SK-N-SH (cell line): ENCODE measurements around the gene ABHD17C.

Experiments
- CHD2 ChIP-seq: fragments of 150-350 bp; IDR thresholded peaks from 2 replicates; pipeline ENCODE4 v1.6.1; 2018; ENCODE audit warnings: low read length; ENCODE audit not compliant: partially characterized antibody
- CTCF ChIP-seq: fragments of 200-600 bp; sonication (generic); IDR thresholded peaks from 2 replicates; pipeline ENCODE4 v1.6.1; 2017; ENCODE audit warnings: antibody characterized with exemption, mild to moderate bottlenecking, moderate library complexity
- EZH2phosphoT487 ChIP-seq: fragments of 200-600 bp; sonication (generic); IDR thresholded peaks from 2 replicates; pipeline ENCODE4 v1.6.1; 2017; ENCODE audit warnings: low read depth, mixed run types, mild to moderate bottlenecking, antibody characterized with exemption, moderate library complexity, borderline replicate concordance
- GABPA ChIP-seq: IDR thresholded peaks from 2 replicates; pipeline ENCODE4 v1.4.0; 2012; ENCODE audit warnings: low read depth, mild to moderate bottlenecking
- POLR2AphosphoS5 ChIP-seq: IDR thresholded peaks from 2 replicates; pipeline ENCODE4 v1.6.1; 2012; ENCODE audit warnings: low read depth, low read length
- RAD21 ChIP-seq: IDR thresholded peaks from 2 replicates; pipeline ENCODE4 v1.6.1; 2012; ENCODE audit warnings: mild to moderate bottlenecking, low read length
- RFX5 ChIP-seq: IDR thresholded peaks from 2 replicates; pipeline ENCODE4 v1.6.1; 2012; ENCODE audit warnings: mild to moderate bottlenecking, improper control_type of control experiment, low read length
- RXRA ChIP-seq: IDR thresholded peaks from 2 replicates; pipeline ENCODE4 v1.4.0; 2012; ENCODE audit warnings: low read depth, mild to moderate bottlenecking, borderline replicate concordance
- SMC3 ChIP-seq: IDR thresholded peaks from 2 replicates; pipeline ENCODE4 v1.6.1; 2012; ENCODE audit warnings: low read depth, low read length, improper control_type of control experiment
- TAF1 ChIP-seq: IDR thresholded peaks from 2 replicates; pipeline ENCODE4 v1.6.1; 2012; ENCODE audit warnings: low read depth, mild to moderate bottlenecking, low read length, moderate library complexity, borderline replicate concordance
- TEAD4 ChIP-seq: IDR thresholded peaks from 2 replicates; pipeline ENCODE4 v1.4.0; 2012; ENCODE audit warnings: mild to moderate bottlenecking, borderline replicate concordance; ENCODE audit not compliant: insufficient read depth
- ZBTB33 ChIP-seq: IDR thresholded peaks from 2 replicates; pipeline ENCODE4 v1.4.0; 2012; ENCODE audit warnings: low read depth, borderline replicate concordance
- TF ChIP-seq, protein P1 (sequence below): IDR thresholded peaks from 2 replicates; pipeline ENCODE4 v1.6.1; 2012; ENCODE audit warnings: mild to moderate bottlenecking, low read depth, low read length, moderate library complexity

GRCh38 chr15:80659375-80659774 is 35.7 kb upstream of the ABHD17C start:
- TF ChIP-seq CTCF (no peak), RAD21 (no peak), RXRA (no peak), ZBTB33 (no peak), RFX5 (no peak), CHD2 (no peak), TEAD4 (no peak), TAF1 (no peak), EZH2phosphoT487 (no peak), SMC3 (no peak), POLR2AphosphoS5 (no peak), GABPA (no peak)
- TF ChIP-seq, protein P1, sequence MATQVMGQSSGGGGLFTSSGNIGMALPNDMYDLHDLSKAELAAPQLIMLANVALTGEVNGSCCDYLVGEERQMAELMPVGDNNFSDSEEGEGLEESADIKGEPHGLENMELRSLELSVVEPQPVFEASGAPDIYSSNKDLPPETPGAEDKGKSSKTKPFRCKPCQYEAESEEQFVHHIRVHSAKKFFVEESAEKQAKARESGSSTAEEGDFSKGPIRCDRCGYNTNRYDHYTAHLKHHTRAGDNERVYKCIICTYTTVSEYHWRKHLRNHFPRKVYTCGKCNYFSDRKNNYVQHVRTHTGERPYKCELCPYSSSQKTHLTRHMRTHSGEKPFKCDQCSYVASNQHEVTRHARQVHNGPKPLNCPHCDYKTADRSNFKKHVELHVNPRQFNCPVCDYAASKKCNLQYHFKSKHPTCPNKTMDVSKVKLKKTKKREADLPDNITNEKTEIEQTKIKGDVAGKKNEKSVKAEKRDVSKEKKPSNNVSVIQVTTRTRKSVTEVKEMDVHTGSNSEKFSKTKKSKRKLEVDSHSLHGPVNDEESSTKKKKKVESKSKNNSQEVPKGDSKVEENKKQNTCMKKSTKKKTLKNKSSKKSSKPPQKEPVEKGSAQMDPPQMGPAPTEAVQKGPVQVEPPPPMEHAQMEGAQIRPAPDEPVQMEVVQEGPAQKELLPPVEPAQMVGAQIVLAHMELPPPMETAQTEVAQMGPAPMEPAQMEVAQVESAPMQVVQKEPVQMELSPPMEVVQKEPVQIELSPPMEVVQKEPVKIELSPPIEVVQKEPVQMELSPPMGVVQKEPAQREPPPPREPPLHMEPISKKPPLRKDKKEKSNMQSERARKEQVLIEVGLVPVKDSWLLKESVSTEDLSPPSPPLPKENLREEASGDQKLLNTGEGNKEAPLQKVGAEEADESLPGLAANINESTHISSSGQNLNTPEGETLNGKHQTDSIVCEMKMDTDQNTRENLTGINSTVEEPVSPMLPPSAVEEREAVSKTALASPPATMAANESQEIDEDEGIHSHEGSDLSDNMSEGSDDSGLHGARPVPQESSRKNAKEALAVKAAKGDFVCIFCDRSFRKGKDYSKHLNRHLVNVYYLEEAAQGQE, result no peak
